ENCODE data around the gene PLA2G2D.

GRCh38 chr1:20082772-20083171 is 36.6 kb downstream of the PLA2G2D start:
- no peak for TF ChIP-seq PCBP1 (IDR thresholded peaks at IDR 0.05; ENCODE audit: low read depth, low read length, poor library complexity, severe bottlenecking)
- TF ChIP-seq POLR2AphosphoS5 (IDR thresholded peaks at IDR 0.05; ENCODE audit: control insufficient read depth, insufficient read depth, low read depth, low read length), result no peak
- no peak for TF ChIP-seq ZFP36 (IDR thresholded peaks at IDR 0.05; ENCODE audit: low read depth, low read length, partially characterized antibody)
- TF ChIP-seq DPF2 (IDR thresholded peaks at IDR 0.05), result no peak
- no peak for TF ChIP-seq IRF2 (CRISPR knock-in tag; IDR thresholded peaks at IDR 0.05)
- no peak for TF ChIP-seq ZNF232 (CRISPR knock-in tag; IDR thresholded peaks at IDR 0.05)
- no peak for TF ChIP-seq ARNT (IDR thresholded peaks at IDR 0.05)
- TF ChIP-seq, protein P1, sequence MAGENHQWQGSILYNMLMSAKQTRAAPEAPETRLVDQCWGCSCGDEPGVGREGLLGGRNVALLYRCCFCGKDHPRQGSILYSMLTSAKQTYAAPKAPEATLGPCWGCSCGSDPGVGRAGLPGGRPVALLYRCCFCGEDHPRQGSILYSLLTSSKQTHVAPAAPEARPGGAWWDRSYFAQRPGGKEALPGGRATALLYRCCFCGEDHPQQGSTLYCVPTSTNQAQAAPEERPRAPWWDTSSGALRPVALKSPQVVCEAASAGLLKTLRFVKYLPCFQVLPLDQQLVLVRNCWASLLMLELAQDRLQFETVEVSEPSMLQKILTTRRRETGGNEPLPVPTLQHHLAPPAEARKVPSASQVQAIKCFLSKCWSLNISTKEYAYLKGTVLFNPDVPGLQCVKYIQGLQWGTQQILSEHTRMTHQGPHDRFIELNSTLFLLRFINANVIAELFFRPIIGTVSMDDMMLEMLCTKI (IDR thresholded peaks at IDR 0.05; ENCODE audit: partially characterized antibody), result no peak
- no peak for TF ChIP-seq JUN (IDR thresholded peaks at IDR 0.05; ENCODE audit: borderline replicate concordance, low read depth, low read length)
- no peak for TF ChIP-seq JUN (CRISPR knock-in tag; IDR thresholded peaks at IDR 0.05; ENCODE audit: borderline replicate concordance)
